ENCODE results near the gene GATA2. TPM values are rescaled to one million over a fixed set of nuclear protein-coding genes. Genes with fewer than 3 reads are reported as not detected.

The GATA2 gene
- 0.31 TPM for total RNA-seq

GRCh38 chr3:128492671-128493569 lies at the start of gene GATA2:
Gene GATA2 (minus strand): TSS chr3:128493201. CDS start chr3:128487031, 6,170 bp downstream.

GRCh38 chr3:128466840-128467541 lies 26.0 kb downstream of the GATA2 start, which contains the start of gene DNAJB8:
Gene DNAJB8 (minus strand): TSS chr3:128466890. CDS start chr3:128463245, 3,645 bp downstream.

Other genes starting within 250 kb of the GATA2 start
- gene DNAJB8, start 26.3 kb downstream of the GATA2 start, total RNA-seq: not detected
- gene RPN1, start 157.6 kb upstream of the GATA2 start, total RNA-seq: 147 TPM
- 51.0 TPM for gene RAB7A, start 233.0 kb upstream of the GATA2 start, total RNA-seq

Measured in parietal lobe (tissue), 1 donor.